IMR-90 (cell line): Measurements from ENCODE around the gene DHRSX.

ENCODE experiments used
- BHLHE40 ChIP-seq: fragments of 150-350 bp; IDR thresholded peaks from 2 replicates; pipeline ENCODE4 v1.6.1; 2016; ENCODE audit warnings: mild to moderate bottlenecking, low read depth, low read length
- CHD1 ChIP-seq: IDR thresholded peaks from 2 replicates; pipeline ENCODE4 v1.6.1; 2012; ENCODE audit warnings: low read depth, low read length, improper control_type of control experiment
- MAFK ChIP-seq: IDR thresholded peaks from 2 replicates; pipeline ENCODE4 v1.6.1; 2012; ENCODE audit warnings: low read depth, low read length, improper control_type of control experiment
- MAZ ChIP-seq: IDR thresholded peaks from 2 replicates; pipeline ENCODE4 v1.6.1; 2012; ENCODE audit warnings: low read depth, mild to moderate bottlenecking, low read length, improper control_type of control experiment, moderate library complexity, borderline replicate concordance
- MXI1 ChIP-seq: IDR thresholded peaks from 2 replicates; pipeline ENCODE4 v1.6.1; 2012; ENCODE audit warnings: low read depth, mild to moderate bottlenecking, low read length, moderate library complexity, borderline replicate concordance
- POLR2A ChIP-seq: IDR thresholded peaks from 2 replicates; pipeline ENCODE4 v1.6.1; 2012; ENCODE audit warnings: mild to moderate bottlenecking, low read depth, low read length
- RAD21 ChIP-seq: IDR thresholded peaks from 2 replicates; pipeline ENCODE4 v1.6.1; 2012; ENCODE audit warnings: low read length, improper control_type of control experiment
- RCOR1 ChIP-seq: IDR thresholded peaks from 2 replicates; pipeline ENCODE4 v1.6.1; 2012; ENCODE audit warnings: mild to moderate bottlenecking, low read length, improper control_type of control experiment; ENCODE audit not compliant: insufficient replicate concordance
- RFX5 ChIP-seq: IDR thresholded peaks from 2 replicates; pipeline ENCODE4 v1.8.0; 2012; ENCODE audit warnings: low read depth, mild to moderate bottlenecking, low read length, moderate library complexity
- SMC3 ChIP-seq: fragments of 150-350 bp; IDR thresholded peaks from 2 replicates; pipeline ENCODE4 v1.6.1; 2016; ENCODE audit warnings: low read depth, mild to moderate bottlenecking, antibody characterized with exemption, low read length, moderate library complexity
- TF ChIP-seq, protein P1 (sequence below): conservative IDR thresholded peaks from 2 replicates; pipeline ENCODE4 v1.5.1; 2012; ENCODE audit warnings: mild to moderate bottlenecking, low read depth, low read length, improper control_type of control experiment
- TF ChIP-seq, protein P2 (sequence below): fragments of 150-350 bp; IDR thresholded peaks from 2 replicates; pipeline ENCODE4 v1.6.1; 2016; ENCODE audit warnings: low read depth, mild to moderate bottlenecking, low read length, moderate library complexity, borderline replicate concordance
- TF ChIP-seq, protein P3 (sequence below): fragments of 150-350 bp; IDR thresholded peaks from 2 replicates; pipeline ENCODE4 v1.6.1; 2017; ENCODE audit warnings: mild to moderate bottlenecking, antibody characterized with exemption, low read length, low read depth

DNA sequence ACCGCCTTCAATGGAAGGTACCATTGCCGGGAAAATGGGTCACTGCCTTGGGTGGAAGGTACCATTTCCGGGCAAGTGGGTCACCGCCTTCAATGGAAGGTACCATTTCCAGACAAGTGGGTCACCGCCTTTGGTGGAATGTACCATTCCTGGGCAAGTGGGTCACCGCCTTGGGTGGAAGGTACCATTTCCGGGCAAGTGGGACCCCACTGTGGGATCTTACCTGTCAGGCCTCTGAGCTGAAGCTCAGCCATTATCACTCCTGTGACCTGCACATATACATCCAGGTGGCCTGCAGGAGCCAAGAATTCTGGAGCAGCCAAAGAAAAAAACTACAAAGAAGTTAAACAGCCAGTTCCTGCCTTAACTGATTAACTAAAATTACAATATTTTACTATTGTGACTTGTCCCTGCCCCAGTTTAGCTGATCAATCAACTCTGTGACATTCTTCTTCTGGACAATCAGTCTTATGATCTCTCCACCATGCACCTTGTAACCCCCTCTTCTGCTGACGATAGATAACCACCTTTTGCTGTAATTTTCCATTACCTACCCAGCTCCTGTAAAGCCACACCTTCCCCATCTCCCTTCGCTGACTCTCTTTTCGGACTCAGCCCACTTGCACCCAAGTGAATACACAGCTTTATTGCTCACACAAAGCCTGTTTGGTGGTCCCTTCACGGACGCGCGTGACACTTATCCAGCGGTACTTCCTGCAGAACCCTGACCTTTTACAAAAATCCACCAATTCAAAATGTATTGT, 313.2 kb downstream of the DHRSX start:
- TF ChIP-seq POLR2A (no peak), RCOR1 (no peak), MXI1 (no peak), BHLHE40 (no peak), MAZ (no peak), MAFK (no peak), RFX5 (no peak), RAD21 (no peak), SMC3 (no peak), CHD1 (no peak)
- TF ChIP-seq, protein P1, sequence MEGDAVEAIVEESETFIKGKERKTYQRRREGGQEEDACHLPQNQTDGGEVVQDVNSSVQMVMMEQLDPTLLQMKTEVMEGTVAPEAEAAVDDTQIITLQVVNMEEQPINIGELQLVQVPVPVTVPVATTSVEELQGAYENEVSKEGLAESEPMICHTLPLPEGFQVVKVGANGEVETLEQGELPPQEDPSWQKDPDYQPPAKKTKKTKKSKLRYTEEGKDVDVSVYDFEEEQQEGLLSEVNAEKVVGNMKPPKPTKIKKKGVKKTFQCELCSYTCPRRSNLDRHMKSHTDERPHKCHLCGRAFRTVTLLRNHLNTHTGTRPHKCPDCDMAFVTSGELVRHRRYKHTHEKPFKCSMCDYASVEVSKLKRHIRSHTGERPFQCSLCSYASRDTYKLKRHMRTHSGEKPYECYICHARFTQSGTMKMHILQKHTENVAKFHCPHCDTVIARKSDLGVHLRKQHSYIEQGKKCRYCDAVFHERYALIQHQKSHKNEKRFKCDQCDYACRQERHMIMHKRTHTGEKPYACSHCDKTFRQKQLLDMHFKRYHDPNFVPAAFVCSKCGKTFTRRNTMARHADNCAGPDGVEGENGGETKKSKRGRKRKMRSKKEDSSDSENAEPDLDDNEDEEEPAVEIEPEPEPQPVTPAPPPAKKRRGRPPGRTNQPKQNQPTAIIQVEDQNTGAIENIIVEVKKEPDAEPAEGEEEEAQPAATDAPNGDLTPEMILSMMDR = no peak
- TF ChIP-seq, protein P2, sequence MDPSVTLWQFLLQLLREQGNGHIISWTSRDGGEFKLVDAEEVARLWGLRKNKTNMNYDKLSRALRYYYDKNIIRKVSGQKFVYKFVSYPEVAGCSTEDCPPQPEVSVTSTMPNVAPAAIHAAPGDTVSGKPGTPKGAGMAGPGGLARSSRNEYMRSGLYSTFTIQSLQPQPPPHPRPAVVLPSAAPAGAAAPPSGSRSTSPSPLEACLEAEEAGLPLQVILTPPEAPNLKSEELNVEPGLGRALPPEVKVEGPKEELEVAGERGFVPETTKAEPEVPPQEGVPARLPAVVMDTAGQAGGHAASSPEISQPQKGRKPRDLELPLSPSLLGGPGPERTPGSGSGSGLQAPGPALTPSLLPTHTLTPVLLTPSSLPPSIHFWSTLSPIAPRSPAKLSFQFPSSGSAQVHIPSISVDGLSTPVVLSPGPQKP = no peak
- TF ChIP-seq, protein P3, sequence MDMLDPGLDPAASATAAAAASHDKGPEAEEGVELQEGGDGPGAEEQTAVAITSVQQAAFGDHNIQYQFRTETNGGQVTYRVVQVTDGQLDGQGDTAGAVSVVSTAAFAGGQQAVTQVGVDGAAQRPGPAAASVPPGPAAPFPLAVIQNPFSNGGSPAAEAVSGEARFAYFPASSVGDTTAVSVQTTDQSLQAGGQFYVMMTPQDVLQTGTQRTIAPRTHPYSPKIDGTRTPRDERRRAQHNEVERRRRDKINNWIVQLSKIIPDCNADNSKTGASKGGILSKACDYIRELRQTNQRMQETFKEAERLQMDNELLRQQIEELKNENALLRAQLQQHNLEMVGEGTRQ = no peak
